Muscle of arm (tissue), 12 donors: Measurements from ENCODE around the gene FAM180B. TPM values are rescaled to one million over a fixed set of nuclear protein-coding genes. Genes with fewer than 3 reads are reported as not detected.
A peak's percentile ranks its signal among the peaks of the same experiment; 100 is the strongest.

Experiments used
- DNase-seq: peaks from one replicate; pipeline ENCODE4 v3.0.0-alpha.2; 2013
- polyA plus RNA-seq, 12 donors: library from polyadenylated mRNA; unstranded; fragments of 120-200 nt; gene quantifications; one replicate each; pipeline ENCODE4 v1.2.1, GENCODE V29; 2013; ENCODE audit not compliant: insufficient read length in 12 of 12

Gene FAM180B
- polyA plus RNA-seq, 12 donors = 2.2 to 4.2 (median 3.1) TPM; not detected in 2

DNA sequence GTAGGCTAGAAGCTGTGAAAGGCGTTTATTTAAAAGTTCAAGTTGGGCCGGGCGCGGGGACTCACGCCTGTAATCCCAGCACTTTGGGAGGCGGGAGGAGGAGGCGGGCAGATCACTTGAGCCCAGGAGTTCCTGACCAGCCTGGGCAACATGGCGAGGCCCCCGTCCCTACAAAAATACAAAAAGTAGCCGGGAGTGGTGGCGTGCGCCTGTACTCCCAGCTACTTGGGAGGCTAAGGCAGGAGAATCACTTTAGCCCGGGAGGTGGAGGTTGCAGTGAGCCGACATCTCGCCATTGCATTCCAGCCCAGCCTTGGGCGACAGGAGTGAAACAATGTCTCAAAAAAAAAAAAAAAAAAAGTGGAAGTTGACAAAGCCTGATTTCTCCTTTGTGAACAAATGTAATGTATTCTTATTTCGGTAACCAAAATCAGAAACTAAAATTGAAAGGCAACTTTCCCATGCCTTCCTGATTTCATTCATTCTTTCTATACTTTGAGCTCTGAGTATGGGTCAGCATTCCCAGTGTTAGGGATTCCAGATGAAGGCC lies 20.3 kb upstream of the FAM180B start:
- no peak for DNase-seq

DNA sequence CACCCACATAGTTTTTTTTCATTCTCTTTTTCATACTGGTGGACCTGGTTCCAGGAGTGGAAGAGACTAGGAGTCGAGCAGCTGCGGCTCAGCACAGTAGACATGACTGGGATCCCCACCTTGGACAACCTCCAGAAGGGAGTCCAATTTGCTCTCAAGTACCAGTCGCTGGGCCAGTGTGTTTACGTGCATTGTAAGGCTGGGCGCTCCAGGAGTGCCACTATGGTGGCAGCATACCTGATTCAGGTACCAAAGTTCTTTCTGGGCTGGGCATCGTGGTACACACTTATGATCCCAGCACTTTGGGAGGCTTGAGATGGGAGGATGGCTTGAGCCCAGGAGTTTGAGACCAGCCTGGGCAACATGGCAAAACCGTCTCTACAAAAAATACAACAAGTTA lies 16.8 kb upstream of the FAM180B start:
- DNase-seq = no peak

DNA sequence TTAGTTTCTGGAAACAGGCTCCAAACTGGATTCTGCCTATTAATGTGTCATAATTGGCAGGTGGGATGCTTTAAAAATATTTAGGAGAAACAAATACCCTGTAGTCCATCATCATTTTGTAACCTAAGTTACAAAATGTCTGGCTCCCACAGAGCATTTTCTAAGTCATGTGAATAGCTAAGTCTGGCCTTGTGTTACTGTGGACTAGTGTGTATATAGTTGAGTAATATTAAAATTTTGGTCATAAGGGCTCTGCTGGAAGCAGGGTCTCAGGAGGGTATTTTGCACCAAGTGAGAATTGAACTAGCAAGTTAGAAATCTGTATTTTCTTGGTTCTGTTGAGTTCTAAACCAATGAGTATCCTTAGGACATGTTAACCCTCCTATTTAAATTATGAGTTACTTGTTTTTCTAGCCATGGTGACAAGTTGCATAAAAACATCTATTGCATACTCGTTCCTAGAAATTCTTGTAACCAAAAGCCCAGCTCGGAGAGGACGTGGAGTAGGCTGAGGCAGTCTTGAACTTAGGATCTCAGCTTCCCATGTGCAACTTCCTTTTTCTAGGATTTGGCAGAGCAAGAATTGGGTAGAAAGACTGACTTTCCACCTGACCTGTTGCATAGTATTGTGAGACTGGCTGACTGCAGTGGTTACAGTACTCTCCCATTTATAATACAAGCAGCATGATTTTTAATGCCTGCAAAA lies 15.7 kb upstream of the FAM180B start:
- DNase-seq = no peak

DNA sequence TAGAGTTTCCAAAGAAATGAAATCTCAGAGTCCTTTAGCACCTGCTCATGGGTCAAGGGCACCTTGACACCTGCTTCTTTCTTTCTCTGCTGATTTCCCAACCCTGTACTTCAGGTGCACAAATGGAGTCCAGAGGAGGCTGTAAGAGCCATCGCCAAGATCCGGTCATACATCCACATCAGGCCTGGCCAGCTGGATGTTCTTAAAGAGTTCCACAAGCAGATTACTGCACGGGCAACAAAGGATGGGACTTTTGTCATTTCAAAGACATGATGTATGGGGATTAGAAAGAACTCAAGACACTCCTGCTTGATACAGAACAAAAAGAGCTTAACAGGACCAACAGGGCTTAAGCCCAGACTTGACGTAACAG lies 15.1 kb upstream of the FAM180B start:
- DNase-seq = no peak

DNA sequence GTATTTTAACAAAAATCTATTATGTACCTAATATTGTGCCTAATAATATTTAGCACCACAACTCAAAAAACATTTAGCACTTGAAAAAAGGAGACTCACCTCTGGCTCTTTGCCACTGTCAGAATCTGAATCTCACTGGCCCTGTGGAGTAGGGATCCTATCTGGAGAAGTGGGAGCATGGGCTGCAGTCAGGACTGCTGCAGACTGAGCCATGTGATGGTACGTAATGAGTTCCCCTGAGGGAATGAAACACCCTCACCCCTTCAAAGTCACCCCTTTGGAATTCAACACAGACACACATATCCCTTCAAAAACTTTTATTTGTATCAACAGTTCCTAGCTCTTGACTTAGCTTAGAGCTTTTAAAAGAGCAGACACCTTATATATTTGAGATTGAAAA lies 14.6 kb upstream of the FAM180B start:
- no peak for DNase-seq

DNA sequence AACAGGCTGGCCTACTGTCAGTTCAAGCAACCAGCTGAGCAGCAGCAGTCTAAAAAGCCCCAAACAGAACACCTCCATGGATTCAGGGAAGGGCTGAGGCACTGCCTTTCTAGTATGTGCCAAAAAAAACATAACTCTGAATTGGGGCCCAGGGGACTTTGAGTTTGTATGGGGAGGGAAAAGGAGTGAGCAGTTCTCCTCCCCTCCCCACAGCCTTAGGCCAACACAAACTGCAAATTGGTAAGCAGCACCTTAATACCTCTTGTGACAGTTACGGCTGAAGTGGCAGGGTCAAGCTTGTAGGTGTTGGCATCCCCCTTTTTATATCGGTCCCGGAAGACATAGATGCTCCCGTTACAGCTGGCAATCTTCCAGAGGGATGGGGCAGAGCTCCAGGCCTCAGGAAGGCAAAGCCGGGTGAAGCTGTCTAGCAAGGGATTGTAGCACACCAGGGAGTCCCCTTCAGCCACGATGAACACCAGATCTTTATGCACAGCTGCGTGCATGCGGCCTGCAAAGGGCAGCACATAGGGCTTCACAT lies 13.7 kb upstream of the FAM180B start:
- DNase-seq = no peak

DNA sequence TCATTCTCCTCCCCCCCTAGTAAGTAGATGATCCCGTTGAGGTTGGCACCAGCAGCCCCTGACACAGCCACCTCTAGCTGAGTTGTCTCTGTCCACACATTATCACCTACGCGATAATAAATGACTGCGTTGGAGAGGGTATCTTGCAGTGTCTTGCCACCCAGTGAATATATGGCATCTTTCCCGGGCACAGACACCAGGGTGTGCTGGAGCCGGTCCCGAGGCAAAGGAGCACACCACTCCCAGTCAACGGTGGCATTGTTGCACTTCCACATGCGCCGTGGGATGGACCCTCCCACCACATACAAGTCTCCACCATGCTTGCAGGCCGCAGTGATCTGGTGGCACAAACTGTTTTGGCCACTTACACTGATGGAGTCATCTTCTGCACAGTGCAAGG lies 13.2 kb upstream of the FAM180B start:
- DNase-seq = no peak

DNA sequence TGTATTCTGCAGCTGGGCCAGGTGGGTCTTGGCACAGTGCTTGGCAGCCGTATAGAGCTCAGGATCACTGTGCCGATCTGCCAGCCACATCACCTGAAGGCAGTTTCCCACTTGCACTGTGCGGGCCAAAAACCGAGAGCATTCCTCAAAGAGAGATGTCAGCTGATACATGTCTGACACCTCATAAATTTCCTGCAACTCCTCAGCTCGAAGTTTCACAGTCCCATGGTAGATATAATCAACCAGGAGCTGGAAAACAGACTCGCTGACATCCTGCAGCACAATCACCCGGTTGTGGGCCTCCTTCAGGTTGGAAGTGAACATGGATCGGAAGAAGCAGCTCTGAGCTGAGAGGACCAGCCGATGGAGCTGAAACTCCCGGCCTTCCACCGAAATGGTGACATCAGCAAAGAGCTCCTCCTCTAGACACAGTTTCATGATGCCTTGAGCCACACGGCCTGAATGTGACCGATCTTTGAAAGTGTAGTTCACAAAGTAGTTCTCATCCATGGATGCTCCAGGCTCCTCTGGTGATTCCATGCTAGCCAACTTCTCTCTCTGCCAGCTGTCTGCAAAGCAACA lies 8.9 kb upstream of the FAM180B start:
- no peak for DNase-seq

DNA sequence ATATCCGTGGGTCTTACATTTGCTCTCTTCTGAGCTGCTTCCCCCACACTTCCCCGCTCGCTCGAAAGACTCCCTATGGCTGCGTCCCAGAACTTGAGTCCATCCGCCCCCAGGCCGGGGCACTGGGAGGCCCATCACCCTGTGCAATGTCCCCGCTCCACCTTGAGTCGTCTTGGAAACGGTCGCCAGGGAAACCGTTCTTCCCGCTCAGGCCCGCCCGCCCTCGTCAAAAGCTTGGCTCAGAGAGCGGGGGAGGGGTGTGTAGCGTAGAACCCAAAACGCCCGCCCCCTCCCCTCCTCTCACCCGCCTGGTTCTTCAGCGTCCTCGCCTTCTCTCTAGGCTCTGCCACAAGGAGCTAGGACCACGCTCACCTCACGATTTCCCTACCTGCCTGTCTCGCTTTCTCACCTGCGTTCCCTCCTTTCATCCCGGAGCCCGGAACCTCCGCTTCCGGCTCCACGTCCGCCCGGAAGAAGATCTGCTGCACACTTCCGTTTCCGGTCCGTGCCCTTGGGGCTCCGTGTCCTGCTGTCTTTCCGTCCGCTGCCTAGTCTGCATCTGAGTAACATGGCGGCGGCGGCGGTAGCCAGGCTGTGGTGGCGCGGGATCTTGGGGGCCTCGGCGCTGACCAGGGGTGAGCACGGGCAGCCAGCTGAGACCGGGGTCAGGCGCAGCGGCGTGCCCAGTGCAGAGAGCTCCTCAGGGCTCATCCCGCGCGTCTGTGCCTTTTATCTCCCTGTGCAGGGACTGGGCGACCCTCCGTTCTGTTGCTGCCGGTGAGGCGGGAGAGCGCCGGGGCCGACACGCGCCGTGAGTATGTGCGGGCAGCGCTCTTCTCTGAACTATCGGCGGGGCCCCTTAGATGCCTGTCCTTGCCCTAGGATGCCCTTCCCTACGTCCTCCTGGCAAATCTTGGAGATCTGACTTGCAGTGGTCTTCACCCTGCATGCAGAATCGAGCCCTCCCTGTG lies 7.7 kb upstream of the FAM180B start, which contains the start of the genes KBTBD4 and NDUFS3:
KBTBD4 (minus strand) TSS at position 447 of the 971 bp plus-strand sequence; CDS start at position 428, 19 bp downstream.
NDUFS3 (plus strand) TSS at position 551 of the 971 bp plus-strand sequence; CDS start at position 569, 18 bp downstream.
- peak; percentile 96 for DNase-seq

DNA sequence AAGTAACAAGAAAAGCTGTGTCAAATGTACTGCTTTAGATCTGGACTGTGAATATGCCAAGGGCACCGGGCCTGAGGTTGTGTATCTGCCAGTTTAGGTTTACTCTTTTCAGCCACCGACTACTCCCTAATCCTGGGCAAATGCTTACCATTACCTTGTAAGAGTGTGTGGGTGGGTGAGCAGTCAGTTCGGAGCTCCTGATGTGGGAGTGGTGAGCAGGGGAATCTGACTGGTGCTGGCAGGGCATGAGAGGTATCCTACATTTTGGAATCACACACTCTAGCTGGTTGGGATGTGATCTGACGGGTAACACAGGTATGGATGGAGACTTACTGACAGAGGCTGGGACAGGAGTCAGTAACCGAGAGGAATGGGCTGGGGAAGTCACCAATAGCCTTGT lies 2.6 kb upstream of the FAM180B start:
- DNase-seq = no peak

DNA sequence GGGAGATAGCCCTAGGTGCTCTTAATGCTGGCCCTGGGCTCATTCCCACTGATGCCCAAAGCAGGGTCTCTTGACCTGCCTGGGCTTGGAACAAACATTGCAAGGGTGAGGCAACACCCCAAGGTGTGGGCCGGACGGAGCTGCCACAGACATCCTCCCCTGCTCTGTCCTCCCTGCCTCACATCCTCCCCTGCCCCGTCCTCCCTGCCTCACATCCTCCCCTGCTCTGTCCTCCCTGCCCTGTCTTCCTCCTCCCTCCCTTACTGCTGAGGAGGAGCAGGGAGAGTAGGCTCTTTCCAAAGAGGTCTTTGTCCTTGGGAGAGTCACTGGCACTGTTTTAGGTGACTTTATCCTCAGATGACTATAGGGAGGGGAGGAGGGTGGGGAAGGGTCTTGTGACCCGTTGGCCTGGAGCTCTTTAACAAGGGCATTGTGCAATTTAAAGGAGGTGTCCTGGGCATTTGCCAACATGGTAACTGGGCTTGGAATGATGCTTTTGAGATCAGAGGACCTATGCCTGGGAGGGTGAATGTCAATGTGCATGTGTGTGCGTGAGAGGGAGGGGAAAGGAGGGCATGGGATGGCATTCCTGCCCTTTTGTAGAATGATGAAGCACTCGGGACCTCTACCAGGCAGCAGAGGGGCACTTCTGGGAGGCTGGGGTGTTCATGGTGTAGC lies 700 bp downstream of the FAM180B start:
- no peak for DNase-seq

DNA sequence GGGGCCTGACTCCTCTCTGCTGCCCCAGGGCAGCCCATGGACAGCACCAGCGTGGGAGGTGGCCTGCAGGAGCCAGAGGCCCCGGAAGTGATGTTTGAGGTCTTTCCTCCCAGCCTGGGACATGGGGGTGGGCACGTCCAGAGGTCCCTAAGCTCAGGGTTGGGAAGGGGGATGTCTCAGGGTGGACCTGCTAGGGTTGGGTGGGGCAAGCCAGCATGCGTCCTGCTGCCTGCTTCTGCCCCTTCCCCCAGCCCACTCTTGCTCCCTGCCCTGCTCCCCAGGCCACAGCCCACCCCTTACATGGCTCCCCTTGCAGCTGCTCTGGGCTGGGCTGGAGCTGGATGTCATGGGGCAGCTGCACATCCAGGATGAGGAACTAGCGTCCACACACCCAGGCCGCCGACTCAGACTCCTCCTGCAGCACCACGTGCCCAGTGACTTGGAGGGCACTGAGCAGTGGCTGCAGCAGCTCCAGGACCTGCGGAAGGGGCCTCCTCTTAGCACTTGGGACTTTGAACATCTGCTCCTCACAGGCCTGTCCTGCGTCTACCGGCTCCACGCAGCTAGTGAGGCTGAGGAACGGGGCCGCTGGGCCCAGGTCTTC lies 1.3 kb downstream of the FAM180B start:
- no peak for DNase-seq

DNA sequence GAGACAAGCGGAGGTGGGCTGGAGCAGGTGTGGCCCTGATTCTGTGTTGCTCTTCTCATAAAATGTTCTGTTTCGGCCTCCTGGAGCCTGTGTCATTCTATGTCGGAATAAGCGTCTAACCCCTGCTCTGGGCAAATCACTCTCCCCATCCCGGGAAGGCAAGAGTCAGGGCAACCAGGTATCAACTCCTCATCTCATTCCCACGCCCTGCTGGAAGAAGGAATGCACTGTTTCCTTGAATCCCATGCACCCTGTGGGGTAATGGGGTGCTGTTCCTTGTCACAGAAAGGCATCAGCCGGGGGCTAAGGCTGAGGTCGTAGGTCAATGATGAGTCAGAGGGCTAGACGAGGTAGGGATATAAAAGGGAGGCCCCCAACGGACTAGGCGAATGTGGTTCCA lies 2.6 kb downstream of the FAM180B start:
- DNase-seq = no peak

DNA sequence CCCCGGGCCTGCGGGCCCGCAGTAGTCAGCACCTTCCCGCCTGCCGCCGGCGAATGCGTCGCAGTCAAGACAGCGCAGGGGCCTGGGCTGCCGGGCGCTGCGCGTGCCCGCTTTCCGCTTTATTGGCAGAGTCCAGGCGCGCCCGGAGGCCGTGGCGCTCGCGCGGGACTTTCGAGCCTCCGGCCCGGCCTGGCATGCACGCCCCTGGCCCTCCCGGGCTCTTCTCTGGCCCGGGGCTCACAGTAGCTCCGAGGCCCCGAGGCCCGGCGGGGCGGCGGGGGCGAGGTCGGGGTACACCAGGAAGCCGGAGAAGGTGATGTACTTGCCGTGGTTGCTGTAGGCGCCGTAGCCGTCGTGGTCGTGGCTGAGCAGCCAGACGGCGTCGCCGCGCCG lies 3.1 kb downstream of the FAM180B start:
- DNase-seq = no peak

DNA sequence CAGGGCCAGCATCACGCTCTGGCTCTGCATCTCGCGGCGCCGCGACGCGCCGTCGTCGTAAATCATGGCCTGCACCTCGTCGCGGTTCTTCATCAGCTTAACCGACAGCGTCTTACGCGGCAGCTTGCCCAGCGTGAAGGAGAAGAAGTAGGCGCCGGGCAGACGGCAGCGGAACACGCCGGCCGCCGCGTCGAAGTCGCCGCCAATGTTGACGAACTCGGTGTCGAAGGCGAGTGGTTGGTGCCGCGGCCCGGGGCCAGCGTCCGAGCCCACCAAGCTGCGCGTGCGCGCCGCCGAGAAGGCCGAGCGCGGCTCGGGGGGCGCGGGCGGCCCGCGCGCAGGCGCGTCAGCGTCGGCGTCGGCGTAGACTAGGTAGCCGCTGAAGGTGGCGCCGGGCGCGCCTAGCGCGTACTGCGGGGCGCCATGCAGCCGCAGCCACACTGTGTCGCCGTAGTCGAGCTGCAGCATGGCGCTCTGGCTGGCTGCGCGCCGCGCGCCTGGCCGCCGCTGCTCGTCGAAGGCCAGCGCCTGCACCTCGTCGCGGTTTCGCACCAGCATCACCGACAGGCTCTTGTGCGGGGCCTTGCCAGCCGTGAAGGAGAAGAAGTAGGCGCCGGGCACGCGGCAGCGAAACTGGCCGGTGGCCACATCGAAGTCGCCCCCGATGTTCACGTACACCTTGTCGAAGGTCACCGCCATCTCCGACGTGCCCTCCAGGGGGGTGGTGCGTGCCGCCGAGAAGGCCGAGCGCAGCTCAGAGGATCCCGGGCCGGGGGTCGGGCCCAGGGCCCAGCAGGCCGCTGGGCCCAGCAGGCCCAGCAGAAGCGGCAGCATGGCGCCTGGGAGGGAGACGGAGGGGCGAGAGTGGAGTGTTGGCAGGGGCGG lies 3.7 kb downstream of the FAM180B start:
- peak; percentile 67 for DNase-seq

DNA sequence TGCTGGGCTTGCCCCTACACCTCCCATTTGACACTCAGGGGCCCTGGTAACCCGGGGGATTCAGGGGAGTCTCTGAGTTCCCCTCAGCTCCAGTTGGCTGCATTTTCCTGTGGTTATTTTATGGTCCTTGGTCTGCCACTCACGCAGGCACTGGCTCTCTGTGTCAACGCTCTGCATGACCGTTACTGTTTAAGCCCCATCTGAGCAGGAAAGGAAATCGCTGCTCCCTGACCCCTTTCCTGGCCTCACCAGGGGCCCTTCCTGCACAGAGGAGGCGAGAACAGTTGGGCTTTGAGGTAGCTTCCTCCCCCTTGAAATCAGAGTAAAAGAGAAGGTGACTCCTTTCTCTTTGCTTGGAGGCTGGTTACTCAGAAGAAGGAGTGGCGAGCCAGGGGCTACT lies 5.3 kb downstream of the FAM180B start:
- DNase-seq = no peak

DNA sequence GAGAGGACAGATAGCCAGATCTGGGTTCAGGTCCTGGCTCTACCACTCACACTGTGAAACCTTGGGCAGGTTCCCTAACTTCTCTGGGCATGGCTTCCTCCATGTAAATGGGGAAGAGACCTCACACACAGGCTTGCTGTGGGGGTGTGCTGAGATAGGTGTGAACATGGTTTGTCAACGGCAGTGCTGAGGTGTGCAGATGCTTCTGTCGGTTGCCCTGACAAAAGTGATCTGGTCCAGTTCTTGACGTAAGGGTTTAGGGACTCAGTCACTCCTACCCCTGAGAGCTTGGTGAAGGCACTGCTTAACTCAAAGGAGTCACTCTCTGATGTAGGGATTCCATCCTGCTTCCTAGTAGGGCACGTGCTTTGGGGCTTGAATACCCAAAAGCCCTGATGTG lies 5.8 kb downstream of the FAM180B start:
- DNase-seq = no peak

DNA sequence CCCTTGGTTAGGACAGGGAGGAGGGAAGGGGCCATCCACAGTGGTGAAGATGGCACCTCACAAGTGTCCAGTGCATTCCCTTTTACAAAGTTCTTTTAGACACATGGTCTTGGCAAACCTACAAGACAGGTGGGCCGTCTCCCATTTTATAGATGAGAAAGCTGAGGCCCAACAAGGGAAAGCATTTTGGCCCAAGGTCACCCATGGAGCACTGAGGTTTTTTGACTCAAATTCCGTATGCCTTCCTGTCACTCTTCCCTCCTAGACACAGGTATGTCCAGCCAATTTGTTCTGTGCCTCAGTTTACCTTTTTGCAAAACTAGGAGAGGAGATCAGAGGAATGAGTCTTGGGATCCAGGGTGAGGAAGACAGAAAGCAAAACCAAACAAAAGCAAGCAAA lies 6.5 kb downstream of the FAM180B start:
- DNase-seq = no peak

DNA sequence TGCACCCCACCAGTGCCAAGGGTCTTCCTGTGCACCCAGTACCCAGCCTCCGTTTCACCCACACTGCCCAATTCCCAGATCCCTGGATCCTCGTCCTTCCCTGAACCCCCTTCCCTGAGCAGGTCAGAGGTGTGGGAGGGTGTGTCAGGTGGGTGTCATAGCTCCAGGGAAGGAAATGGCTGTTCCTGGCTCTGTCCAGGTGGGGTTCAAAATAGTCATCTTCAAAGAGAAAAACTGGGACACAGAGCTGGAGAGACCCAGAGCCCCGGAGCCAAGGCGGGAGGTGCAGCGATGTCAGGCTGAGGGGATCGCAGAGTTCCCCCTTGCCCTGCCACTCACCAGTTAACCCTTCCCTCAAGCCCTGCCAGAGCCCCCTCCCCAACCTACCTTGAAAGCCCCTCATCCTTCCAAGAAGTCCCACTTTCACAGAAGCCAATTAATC lies 7.0 kb downstream of the FAM180B start:
- no peak for DNase-seq
